Forelimb muscle (tissue), 1 donor: ENCODE data around the gene ATG5. TPM values are rescaled to one million over a fixed set of nuclear protein-coding genes. Genes with fewer than 3 reads are reported as not detected.
"Not testable (repeated sequence)": the region's sequence is repeated elsewhere in the genome, so short reads cannot be mapped to it uniquely, and the experiment has no call there.

Source experiments
- DNase-seq: peaks from one replicate; pipeline ENCODE4 v3.0.0-alpha.2; 2013; ENCODE audit warnings: low read depth
- polyA plus RNA-seq: library from polyadenylated mRNA; unstranded; fragments of 120-200 nt; gene quantifications from one replicate; pipeline ENCODE4 v1.2.1, GENCODE V29; 2013; ENCODE audit not compliant: insufficient read length

Gene ATG5
- polyA plus RNA-seq, 1 donor, result 22.3 TPM

GRCh38 chr6:106156413-106156812, 169.1 kb downstream of the ATG5 start:
- DNase-seq, result no peak

- DNase-seq, result no peak
These were observed 170.2 kb downstream of the ATG5 start for GRCh38 chr6:106155219-106155830.

DNA sequence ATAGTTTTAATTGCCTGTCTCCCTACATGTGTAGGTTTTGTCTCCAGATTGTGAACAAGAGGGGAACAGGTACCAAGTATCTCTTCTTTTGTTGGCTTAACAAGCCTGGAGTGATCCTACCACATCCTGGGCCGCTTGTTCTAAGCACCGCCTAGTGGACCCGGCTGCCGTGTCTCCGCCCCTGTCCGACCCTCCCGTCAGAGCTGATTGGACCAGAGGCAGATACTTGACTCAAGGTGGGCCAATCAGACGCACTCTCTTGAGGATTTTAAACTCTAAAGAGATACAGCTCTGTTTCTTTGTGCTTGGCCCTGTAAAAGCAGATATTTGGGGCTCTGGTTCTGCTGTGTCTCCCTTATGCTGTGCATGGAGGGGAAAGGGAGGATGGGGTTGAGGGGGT, 171.2 kb downstream of the ATG5 start:
- DNase-seq, result no peak

GRCh38 chr6:106152952-106153351, 172.6 kb downstream of the ATG5 start:
- DNase-seq, result no peak

- DNase-seq, result not testable (repeated sequence)
These were observed 173.1 kb downstream of the ATG5 start for GRCh38 chr6:106152476-106152875.

- no peak for DNase-seq
These were observed 176.0 kb downstream of the ATG5 start for GRCh38 chr6:106149472-106150069.

DNA sequence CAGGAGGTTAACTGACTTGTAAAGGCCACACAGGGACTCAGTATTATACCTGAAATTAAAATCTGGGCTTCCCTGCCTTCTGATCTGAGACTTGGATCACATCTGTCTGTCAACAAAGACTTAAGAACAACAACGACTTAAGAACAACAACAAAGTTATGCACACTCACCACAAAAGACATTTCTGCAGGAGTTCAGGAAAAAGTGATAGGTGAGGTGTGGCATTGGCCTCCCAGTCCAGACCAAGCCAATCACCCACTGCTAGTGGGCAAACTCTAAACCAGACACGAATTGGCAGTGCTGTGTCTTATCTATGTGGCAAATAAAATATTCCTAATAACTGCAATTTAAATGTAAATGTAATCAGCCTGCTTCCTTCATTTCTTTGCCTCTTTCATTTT, 178.1 kb downstream of the ATG5 start:
- no peak for DNase-seq

GRCh38 chr6:106146852-106147351, 178.7 kb downstream of the ATG5 start:
- no peak for DNase-seq

DNA sequence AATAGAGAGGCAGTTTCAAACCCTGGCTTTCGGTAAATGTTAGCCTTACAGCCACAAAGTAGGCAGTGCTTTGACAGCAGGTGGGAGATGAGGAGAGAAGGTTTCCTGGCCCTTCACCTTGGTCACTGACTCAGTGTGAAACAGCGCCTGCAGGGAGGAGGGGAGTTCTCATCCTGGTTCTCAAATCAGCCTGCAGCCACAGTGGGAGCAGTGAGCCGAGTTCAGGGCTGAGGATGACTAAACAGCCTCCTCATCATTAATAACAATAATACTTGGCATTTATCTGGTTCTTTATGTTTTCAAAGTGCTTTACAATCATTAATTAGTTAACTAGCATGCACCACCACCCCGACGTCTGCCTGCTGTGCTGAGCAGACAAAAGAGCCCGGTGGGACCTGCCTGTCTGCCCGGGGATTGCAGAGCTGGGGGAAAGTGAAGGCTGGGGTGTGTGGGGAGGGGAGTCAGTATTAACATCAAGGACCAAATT, 179.8 kb downstream of the ATG5 start:
- no peak for DNase-seq

DNA sequence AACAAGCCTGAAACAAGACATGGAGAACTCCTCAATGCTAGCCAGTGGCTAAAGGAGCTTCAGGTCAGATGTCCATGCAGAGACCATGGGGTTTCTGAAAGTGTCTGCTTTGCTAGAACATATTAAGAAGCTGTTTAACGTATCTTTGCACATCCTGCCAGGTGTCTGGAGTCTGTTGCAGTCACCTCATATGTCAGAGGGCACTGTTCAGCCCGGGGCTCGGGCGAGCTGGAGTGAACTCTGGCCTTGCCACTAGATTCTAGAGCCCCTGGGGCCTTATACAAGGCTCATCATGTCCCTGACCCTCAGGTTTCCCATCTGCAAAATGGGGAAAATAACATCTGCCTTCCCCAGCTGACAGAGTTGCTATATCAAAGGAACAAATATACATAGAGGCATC, 180.4 kb downstream of the ATG5 start:
- no peak for DNase-seq

- no peak for DNase-seq
These were observed 181.9 kb downstream of the ATG5 start for GRCh38 chr6:106143665-106144064.

DNA sequence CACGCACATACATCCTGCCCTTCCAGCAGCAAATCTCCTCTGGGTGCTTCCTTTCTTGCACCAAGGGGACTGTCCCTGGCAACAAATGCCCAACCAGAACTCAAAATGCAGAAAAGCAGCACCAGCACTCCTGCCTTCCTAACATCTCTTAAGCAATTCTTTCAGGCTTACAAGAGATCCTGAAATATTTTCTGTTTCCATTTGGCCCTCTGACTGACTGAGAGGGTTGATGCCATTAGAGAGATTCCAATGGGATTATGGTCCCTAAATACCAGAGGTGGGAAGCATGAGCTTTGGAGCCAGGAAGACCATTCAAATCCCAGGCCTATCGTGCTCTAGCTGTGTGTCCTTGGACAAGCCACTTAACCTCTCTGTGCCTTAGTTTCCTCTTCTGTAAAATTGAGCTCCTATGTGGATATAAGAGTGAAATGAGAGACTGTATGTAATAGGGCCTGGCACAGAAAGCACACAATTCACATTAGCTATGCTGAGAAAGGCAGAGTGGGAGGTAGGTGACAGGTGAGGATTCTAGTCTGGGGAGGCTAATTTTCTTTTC, 182.6 kb downstream of the ATG5 start:
- DNase-seq, result no peak

DNA sequence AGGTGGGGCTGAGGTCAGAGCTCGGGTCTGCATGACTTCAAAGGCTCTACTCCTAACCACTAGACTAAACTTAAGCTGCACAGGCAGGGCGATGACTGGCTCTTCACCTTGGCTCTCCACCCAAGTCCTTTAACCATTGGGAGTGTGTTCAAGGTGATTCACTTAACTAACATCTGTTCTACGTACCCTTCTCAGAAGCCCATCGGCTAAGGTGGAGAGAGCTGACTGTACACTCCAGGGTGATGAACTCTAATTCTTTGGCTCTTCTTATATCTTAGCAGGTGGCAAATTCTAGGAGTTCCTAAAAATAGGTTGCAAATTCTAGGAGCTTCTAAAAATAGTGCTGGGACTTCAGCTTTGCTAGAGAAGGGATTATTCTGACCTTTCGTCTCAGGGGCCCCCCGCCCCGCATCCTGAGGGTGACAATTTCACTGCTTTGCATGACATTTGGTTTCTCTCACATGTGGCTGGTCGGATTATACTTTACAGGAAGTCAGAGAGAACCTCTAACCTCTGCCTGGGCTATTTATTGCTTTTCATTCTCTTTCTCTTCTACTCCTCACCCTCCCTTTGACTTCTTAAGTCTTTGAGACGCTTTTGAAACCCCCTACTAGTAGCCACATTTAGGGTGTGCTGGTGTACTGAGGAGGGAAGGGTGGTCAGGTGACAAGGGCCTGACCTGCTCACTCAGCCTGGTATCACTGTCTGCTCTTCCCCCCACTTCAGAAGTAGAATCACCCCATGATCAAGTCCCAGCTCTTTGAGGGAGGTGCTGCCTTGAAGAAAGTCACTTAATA, 183.9 kb downstream of the ATG5 start:
- DNase-seq, result no peak

DNA sequence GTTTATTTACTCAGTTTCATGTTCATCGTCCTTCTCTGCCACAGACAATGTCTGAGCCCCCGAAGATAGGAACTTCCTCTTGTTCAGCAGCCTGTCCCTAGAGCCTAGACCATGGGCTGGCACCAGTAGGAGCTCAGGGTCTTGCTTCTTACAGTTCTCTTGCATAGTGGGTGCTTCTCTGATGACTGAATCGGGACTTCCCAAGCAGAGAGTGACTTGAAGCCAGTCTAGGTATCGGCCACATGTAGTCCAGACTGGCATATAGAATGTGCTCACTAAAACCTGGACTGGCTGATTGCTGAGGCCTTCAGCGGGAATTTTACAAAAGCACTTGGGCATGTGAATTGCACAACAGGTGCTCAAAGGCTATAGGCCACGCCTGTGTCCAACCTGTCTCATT, 187.4 kb downstream of the ATG5 start:
- DNase-seq, result no peak

DNA sequence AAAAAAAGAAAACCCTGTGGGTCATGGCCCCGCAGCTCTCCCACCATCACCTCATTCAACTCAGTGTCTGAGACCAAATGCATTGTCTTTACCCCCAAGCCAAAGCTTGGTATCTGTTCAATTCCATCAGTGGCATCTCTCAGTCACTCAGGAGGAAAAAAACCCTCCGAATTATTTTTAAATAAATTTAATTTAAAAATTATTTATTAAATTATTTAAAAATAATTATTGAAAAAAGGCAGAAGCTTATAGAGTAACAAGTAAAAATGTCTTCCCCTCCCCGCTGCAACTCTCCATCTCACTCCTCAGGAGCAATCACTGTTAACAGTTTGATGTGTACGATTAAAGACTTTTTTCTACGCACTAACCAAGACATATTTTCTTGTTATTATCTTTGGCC, 188.7 kb downstream of the ATG5 start:
- no peak for DNase-seq

- no peak for DNase-seq
These were observed 189.5 kb downstream of the ATG5 start for GRCh38 chr6:106135911-106136571.

DNA sequence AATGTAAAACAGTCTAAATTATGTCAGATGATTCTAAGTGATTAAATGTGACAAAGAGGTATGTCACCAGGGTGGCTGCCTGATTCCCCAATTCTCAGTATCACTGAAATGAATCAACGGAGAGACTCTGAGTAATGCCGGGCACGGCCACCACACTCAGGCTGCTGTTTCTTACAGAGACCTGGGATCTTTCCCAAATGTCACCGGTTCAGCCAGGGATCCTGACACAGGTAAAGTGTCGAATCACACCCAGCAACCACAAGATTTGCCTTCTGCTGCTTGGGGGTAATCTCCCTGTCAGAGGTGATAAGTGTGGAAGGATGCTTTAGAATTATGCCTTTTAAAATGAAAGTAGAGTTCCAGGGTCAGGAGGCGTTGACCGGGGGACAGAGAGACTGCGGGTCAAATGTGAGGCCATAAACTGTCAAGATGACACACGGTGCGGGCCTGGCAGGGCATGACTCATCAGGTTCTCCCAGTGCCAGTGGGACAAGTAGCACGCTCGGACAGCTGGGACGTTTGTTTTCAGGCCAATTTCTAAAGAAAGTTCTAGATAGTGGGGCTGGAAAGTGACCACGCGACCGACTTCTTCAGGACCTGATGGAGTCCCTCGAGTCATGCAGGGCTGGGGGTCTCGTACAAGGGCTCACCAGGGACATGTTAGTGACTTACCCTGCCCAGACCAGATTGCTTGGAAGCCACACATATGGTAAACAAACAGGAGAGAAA, 190.5 kb downstream of the ATG5 start:
- DNase-seq, result no peak
